Measurements from ENCODE around the gene FAR1. TPM values are rescaled to one million over a fixed set of nuclear protein-coding genes. Genes with fewer than 3 reads are reported as not detected.
"Not testable (repeated sequence)": the region's sequence is repeated elsewhere in the genome, so short reads cannot be mapped to it uniquely, and the experiment has no call there.

Gene FAR1, protein sequence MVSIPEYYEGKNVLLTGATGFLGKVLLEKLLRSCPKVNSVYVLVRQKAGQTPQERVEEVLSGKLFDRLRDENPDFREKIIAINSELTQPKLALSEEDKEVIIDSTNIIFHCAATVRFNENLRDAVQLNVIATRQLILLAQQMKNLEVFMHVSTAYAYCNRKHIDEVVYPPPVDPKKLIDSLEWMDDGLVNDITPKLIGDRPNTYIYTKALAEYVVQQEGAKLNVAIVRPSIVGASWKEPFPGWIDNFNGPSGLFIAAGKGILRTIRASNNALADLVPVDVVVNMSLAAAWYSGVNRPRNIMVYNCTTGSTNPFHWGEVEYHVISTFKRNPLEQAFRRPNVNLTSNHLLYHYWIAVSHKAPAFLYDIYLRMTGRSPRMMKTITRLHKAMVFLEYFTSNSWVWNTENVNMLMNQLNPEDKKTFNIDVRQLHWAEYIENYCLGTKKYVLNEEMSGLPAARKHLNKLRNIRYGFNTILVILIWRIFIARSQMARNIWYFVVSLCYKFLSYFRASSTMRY
- 68.9 TPM for total RNA-seq (2013)
- polyA plus RNA-seq (10 to 100 TPM; 47.2 to 77.0 (median 52.6) TPM), polyA minus RNA-seq (34.8 and 38.5 TPM in 2 replicates), total RNA-seq (104 to 241 (median 192) reads per million in 11 experiments)

DNA sequence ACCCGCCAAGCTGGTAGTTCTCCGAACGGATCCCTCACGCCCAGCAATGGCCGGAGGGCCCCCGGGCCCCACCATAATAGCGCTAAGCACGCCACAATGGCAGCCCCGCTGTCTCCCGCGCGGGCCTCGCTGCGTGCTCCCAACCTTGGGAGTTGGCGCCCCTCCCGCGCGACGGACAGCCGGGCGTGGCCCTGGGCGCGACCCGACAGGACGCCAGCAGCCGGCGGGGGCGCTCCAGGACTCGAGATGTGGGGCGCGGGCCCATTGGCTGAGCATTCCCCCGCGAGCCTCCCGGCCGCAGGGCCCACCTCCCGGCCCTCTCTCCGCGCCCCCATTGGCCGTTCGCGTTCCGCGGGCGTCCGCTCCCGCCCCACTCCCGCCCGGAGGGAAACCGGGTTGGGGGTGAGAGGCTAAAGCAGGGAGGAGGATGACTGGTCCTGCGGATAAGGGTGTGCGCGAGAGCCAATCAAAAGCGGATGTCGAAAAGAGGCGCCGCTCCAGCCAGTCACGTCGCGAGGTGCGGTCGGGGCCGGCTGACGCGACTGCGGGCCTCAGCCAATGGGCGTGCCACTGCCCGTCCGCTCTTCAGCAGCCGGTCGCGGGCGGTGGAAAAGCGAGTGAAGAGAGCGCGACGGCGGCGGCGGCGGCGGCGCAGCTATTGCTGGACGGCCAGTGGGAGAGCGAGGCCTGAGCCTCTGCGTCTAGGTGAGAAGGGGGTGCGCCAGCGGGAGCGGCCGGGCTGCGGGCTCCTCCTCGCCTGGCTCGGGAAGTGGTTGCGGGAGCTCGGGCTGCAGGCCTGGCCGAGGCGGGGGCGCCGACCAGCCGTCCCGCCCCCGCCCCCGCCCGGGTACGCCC lies at the start of gene FAR1:
TSS of gene FAR1 (plus strand) at position 567 of the 855 bp plus-strand sequence. CDS start 26,098 bp downstream, outside the sequence.
- intact Hi-C loops (cut with micrococcal nuclease): loop anchor here in 1 of 2 donors (5.0 kb wide), 2 partner anchors 34 to 206 kb away; partner anchors contain the start of gene BTBD10
- no peaks in the 10 kb centered on the region for H3K9me3 ChIP-seq (replicated peaks in 1 of 2; ENCODE audit: control insufficient read depth in 1 of 2, insufficient read depth in 1 of 2, low read length in 2 of 2)
- peak within 1 kb of the TSS; percentile 94 to 98 (median 96) for H3K27ac Mint-ChIP-seq
- peak; percentile 98 to 99 (median 99) for DNase-seq
- peak within 1 kb of the TSS; percentile 99 for H3K4me3 Mint-ChIP-seq
- H3K9ac ChIP-seq (ENCODE audit: insufficient read depth, low read length, poor library complexity, severe bottlenecking): peak within 1 kb of the TSS; percentile 91
- peaks cover 39 to 54% of the 10 kb centered on the region in 2 donors for H3K4me1 ChIP-seq (ENCODE audit: control insufficient read depth in 1 of 2, insufficient read depth in 2 of 2, low read length in 2 of 2)
- peaks cover 4 to 7% of the 10 kb centered on the region in 2 donors for H3K36me3 Mint-ChIP-seq
- H3K4me1 Mint-ChIP-seq: peaks cover 50% of the 10 kb centered on the region
- peak within 1 kb of the TSS; percentile 91 for H3K4me2 ChIP-seq (replicated peaks; ENCODE audit: extremely low read depth, low read length, poor library complexity, severe bottlenecking)
- peak within 1 kb of the TSS; percentile 98 for H2AFZ ChIP-seq (ENCODE audit: insufficient read depth, low read depth, low read length, poor library complexity, severe bottlenecking)
- no peaks in the 10 kb centered on the region for H3K27me3 ChIP-seq (ENCODE audit: control insufficient read depth in 2 of 2, insufficient read depth in 2 of 2, low read length in 2 of 2)
- peak within 1 kb of the TSS; percentile 81 to 88 for H3K27ac ChIP-seq (ENCODE audit: low read depth in 1 of 2, low read length in 2 of 2)
- peaks cover 2 to 8% (median 5%) of the 10 kb centered on the region in 3 donors for H3K27me3 Mint-ChIP-seq (ENCODE audit: low read depth in 3 of 3)
- H3K9me3 Mint-ChIP-seq: peaks cover 0 to 13% (median 0%) of the 10 kb centered on the region in 7 donors
- H3K79me2 ChIP-seq (ENCODE audit: insufficient read depth, low read length): peaks cover 54% of the 10 kb centered on the region
- peak within 1 kb of the TSS; percentile 87 to 95 (median 94) for H3K4me3 ChIP-seq (replicated peaks in 1 of 3; ENCODE audit: low read depth in 2 of 3, low read length in 3 of 3)
- under 1% methylated on average over 102 of the region's 104 CpGs for WGBS (ENCODE audit: insufficient coverage)
- no peaks in the 10 kb centered on the region for H3K36me3 ChIP-seq (replicated peaks in 1 of 2; ENCODE audit: control insufficient read depth in 1 of 2, insufficient read depth in 2 of 2, low read length in 2 of 2)
- no peaks in the 10 kb centered on the region for H4K20me1 ChIP-seq (ENCODE audit: insufficient read depth, low read length)
- TF ChIP-seq, protein P1, sequence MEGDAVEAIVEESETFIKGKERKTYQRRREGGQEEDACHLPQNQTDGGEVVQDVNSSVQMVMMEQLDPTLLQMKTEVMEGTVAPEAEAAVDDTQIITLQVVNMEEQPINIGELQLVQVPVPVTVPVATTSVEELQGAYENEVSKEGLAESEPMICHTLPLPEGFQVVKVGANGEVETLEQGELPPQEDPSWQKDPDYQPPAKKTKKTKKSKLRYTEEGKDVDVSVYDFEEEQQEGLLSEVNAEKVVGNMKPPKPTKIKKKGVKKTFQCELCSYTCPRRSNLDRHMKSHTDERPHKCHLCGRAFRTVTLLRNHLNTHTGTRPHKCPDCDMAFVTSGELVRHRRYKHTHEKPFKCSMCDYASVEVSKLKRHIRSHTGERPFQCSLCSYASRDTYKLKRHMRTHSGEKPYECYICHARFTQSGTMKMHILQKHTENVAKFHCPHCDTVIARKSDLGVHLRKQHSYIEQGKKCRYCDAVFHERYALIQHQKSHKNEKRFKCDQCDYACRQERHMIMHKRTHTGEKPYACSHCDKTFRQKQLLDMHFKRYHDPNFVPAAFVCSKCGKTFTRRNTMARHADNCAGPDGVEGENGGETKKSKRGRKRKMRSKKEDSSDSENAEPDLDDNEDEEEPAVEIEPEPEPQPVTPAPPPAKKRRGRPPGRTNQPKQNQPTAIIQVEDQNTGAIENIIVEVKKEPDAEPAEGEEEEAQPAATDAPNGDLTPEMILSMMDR (IDR thresholded peaks at IDR 0.05): peak; percentile 78

DNA sequence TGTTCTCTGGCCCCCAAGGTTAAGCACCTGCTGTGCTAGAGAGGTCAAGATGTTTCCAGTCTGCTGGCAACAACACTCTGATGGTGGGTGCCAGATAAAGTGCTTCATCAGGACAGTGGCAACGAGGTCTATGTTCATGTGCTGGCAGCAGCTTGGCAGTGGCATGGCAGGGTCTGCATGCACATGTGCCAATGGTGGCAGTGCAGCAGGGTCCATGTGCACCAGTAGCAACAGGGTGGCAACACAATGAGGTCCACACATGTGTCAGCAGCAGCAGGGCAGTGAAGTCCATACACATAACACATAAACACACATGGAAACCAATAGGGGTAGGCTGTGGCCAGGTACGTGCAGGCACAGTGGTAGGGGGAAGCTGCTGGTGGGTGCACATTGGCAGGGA lies 48.4 kb upstream of the FAR1 start:
- no peaks in the 10 kb centered on the region for H3K36me3 Mint-ChIP-seq
- H3K36me3 ChIP-seq (replicated peaks in 1 of 2; ENCODE audit: control insufficient read depth in 1 of 2, insufficient read depth in 2 of 2, low read length in 2 of 2): no peaks in the 10 kb centered on the region
- intact Hi-C loops (cut with micrococcal nuclease): no loop called here
- no peak overlapping the region for H3K27ac Mint-ChIP-seq
- H3K27ac ChIP-seq (ENCODE audit: low read depth in 1 of 2, low read length in 2 of 2): no peak overlapping the region
- H3K27me3 Mint-ChIP-seq (ENCODE audit: low read depth in 3 of 3): peaks cover under 1 to 7% (median 4%) of the 10 kb centered on the region in 3 donors
- peaks cover 12 to 32% (median 21%) of the 10 kb centered on the region in 7 donors for H3K9me3 Mint-ChIP-seq
- H3K27me3 ChIP-seq (ENCODE audit: control insufficient read depth in 2 of 2, insufficient read depth in 2 of 2, low read length in 2 of 2): no peaks in the 10 kb centered on the region
- no peaks in the 10 kb centered on the region for H4K20me1 ChIP-seq (ENCODE audit: insufficient read depth, low read length)
- H3K4me1 Mint-ChIP-seq: no peaks in the 10 kb centered on the region
- no peaks in the 10 kb centered on the region for H3K4me1 ChIP-seq (ENCODE audit: control insufficient read depth in 1 of 2, insufficient read depth in 2 of 2, low read length in 2 of 2)
- WGBS (ENCODE audit: insufficient coverage): 84% methylated on average over 2 of the region's 2 CpGs
- H3K4me3 ChIP-seq (replicated peaks in 1 of 3; ENCODE audit: low read depth in 2 of 3, low read length in 3 of 3): no peak overlapping the region
- no peak overlapping the region for H2AFZ ChIP-seq (ENCODE audit: insufficient read depth, low read depth, low read length, poor library complexity, severe bottlenecking)
- H3K9me3 ChIP-seq (replicated peaks in 1 of 2; ENCODE audit: control insufficient read depth in 1 of 2, insufficient read depth in 1 of 2, low read length in 2 of 2): peaks cover 5 to 11% of the 10 kb centered on the region in 2 donors
- no peak for DNase-seq
- H3K9ac ChIP-seq (ENCODE audit: insufficient read depth, low read length, poor library complexity, severe bottlenecking): no peak overlapping the region
- H3K4me3 Mint-ChIP-seq: no peak overlapping the region
- no peaks in the 10 kb centered on the region for H3K79me2 ChIP-seq (ENCODE audit: insufficient read depth, low read length)
- TF ChIP-seq, protein P1 (IDR thresholded peaks at IDR 0.05): no peak
- H3K4me2 ChIP-seq (replicated peaks; ENCODE audit: extremely low read depth, low read length, poor library complexity, severe bottlenecking): no peak overlapping the region

DNA sequence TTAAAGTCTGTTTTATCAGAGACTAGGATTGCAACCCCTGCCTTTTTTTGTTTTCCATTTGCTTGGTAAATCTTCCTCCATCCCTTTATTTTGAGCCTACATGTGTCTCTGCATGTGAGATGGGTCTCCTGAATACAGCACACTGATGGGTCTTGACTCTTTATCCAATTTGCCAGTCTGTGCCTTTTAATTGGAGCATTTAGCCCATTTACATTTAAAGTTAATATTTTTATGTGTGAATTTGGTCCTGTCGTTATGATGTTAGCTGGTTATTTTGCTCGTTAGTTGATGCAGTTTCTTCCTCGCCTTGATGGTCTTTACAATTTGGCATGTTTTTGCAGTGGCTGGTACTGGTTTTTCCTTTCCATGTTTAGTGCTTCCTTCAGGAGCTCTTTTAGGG lies 41.6 kb upstream of the FAR1 start:
- H3K27me3 Mint-ChIP-seq (ENCODE audit: low read depth in 3 of 3); H3K4me2 ChIP-seq (replicated peaks; ENCODE audit: extremely low read depth, low read length, poor library complexity, severe bottlenecking); H4K20me1 ChIP-seq (ENCODE audit: insufficient read depth, low read length); H3K27ac Mint-ChIP-seq; H3K27ac ChIP-seq (ENCODE audit: low read depth in 1 of 2, low read length in 2 of 2); H3K9ac ChIP-seq (ENCODE audit: insufficient read depth, low read length, poor library complexity, severe bottlenecking); H3K9me3 ChIP-seq (replicated peaks in 1 of 2; ENCODE audit: control insufficient read depth in 1 of 2, insufficient read depth in 1 of 2, low read length in 2 of 2); H3K79me2 ChIP-seq (ENCODE audit: insufficient read depth, low read length); H3K4me3 ChIP-seq (replicated peaks in 1 of 3; ENCODE audit: low read depth in 2 of 3, low read length in 3 of 3); DNase-seq; H3K27me3 ChIP-seq (ENCODE audit: control insufficient read depth in 2 of 2, insufficient read depth in 2 of 2, low read length in 2 of 2); intact Hi-C loops (cut with micrococcal nuclease); H2AFZ ChIP-seq (ENCODE audit: insufficient read depth, low read depth, low read length, poor library complexity, severe bottlenecking); H3K4me1 ChIP-seq (ENCODE audit: control insufficient read depth in 1 of 2, insufficient read depth in 2 of 2, low read length in 2 of 2); H3K36me3 Mint-ChIP-seq; H3K36me3 ChIP-seq (replicated peaks in 1 of 2; ENCODE audit: control insufficient read depth in 1 of 2, insufficient read depth in 2 of 2, low read length in 2 of 2); H3K4me3 Mint-ChIP-seq; H3K4me1 Mint-ChIP-seq: not testable (repeated sequence)
- WGBS (ENCODE audit: insufficient coverage): no CpG with 5 or more reads among the region's 3 CpGs
- H3K9me3 Mint-ChIP-seq: peaks cover 10 to 28% (median 19%) of the 10 kb centered on the region in 7 donors

Measured in CD14-positive monocyte (primary cell).